SK-N-SH (cell line): ENCODE data around the gene KIFC3. TPM values are rescaled to one million over a fixed set of nuclear protein-coding genes. Genes with fewer than 3 reads are reported as not detected.

ENCODE experiments used
- CTCF ChIA-PET: fragments of 300-600, 350-600 bp; formaldehyde crosslinking; extraction: SDS; loops from one replicate; lab custom pipeline; 2021; lab: Yijun Ruan, JAX
- POLR2A ChIA-PET: fragments of 350-600 bp; sonication (Branson Sonifier 250); formaldehyde crosslinking; extraction: SDS; loops from one replicate; lab custom pipeline; 2020; ENCODE audit warnings: antibody characterized with exemption, inconsistent platforms; lab: Yijun Ruan, JAX
- DNase-seq: peaks from one replicate; pipeline ENCODE4 v3.0.0; 2012
- H2AFZ ChIP-seq: fragments of 200-600 bp; sonication (generic); 2 replicates; pipeline ENCODE4 v1.8.1; 2016; ENCODE audit warnings: antibody characterized with exemption, mild to moderate bottlenecking, low read depth
- H3F3A ChIP-seq: fragments of 200-600 bp; sonication (generic); replicated peaks from 2 replicates; pipeline ENCODE3; 2016; ENCODE audit warnings: antibody characterized with exemption, mild to moderate bottlenecking; ENCODE audit not compliant: insufficient read depth
- H3K27ac ChIP-seq, 2 experiments: fragments of 200-500 bp in 1 of 2; fragments of 200-600 bp in 1 of 2; sonication (Bioruptor generic) in 1 of 2; sonication (generic), shearing (Covaris generic) in 1 of 2; 2 replicates each; pipeline versions ENCODE4 v1.5.1 to v1.6.1; 2014 to 2016; ENCODE audit warnings: low read depth in 2 of 2, inconsistent platforms in 1 of 2, low read length in 1 of 2, mild to moderate bottlenecking in 1 of 2, mixed read lengths in 1 of 2
- H3K27me3 ChIP-seq: fragments of 200-600 bp; sonication (generic), shearing (Covaris generic); 2 replicates; pipeline ENCODE4 v1.6.1; 2016; ENCODE audit warnings: mixed run types; ENCODE audit not compliant: insufficient read depth
- H3K36me3 ChIP-seq, 2 experiments: fragments of 200-500 bp in 1 of 2; fragments of 200-600 bp in 1 of 2; sonication (Bioruptor generic) in 1 of 2; sonication (generic) in 1 of 2; replicated peaks in 1 of 2; 2 replicates each; pipeline versions ENCODE3 to v1.5.1; 2014 to 2016; ENCODE audit warnings: low read length in 1 of 2, mild to moderate bottlenecking in 1 of 2; ENCODE audit not compliant: insufficient read depth in 2 of 2, control insufficient read depth in 1 of 2
- H3K4me1 ChIP-seq, 2 experiments: fragments of 200-500 bp in 1 of 2; fragments of 200-600 bp in 1 of 2; sonication (Bioruptor generic) in 1 of 2; sonication (generic), shearing (Covaris generic) in 1 of 2; 2 replicates each; pipeline versions ENCODE4 v1.5.1 to v1.6.1; 2014 to 2016; ENCODE audit warnings: low read depth in 1 of 2, low read length in 1 of 2, mixed run types in 1 of 2; ENCODE audit not compliant: insufficient read depth in 2 of 2, control insufficient read depth in 1 of 2
- H3K4me2 ChIP-seq: fragments of 200-600 bp; sonication (generic), shearing (Covaris generic); 2 replicates; pipeline ENCODE4 v1.6.1; 2017; ENCODE audit warnings: mixed run types
- H3K4me3 ChIP-seq, 2 experiments: fragments of 200-500 bp in 1 of 2; fragments of 200-600 bp in 1 of 2; sonication (Bioruptor generic) in 1 of 2; sonication (generic), shearing (Covaris generic) in 1 of 2; 2 replicates each; pipeline versions ENCODE4 v1.5.1 to v1.8.1; 2014 to 2016; ENCODE audit warnings: low read depth in 2 of 2, inconsistent platforms in 1 of 2, low read length in 1 of 2, mild to moderate bottlenecking in 1 of 2, mixed read lengths in 1 of 2, moderate library complexity in 1 of 2
- H3K79me2 ChIP-seq: fragments of 200-600 bp; sonication (generic); 2 replicates; pipeline ENCODE4 v1.8.1; 2017; ENCODE audit warnings: mild to moderate bottlenecking; ENCODE audit not compliant: insufficient read depth
- H3K9ac ChIP-seq: fragments of 200-600 bp; sonication (generic); 2 replicates; pipeline ENCODE4 v1.6.1; 2017; ENCODE audit warnings: mixed run types
- H3K9me2 ChIP-seq: fragments of 200-600 bp; sonication (generic); 2 replicates; pipeline ENCODE4 v1.6.1; 2017; ENCODE audit warnings: mixed run types
- H3K9me3 ChIP-seq: fragments of 200-600 bp; sonication (generic); 2 replicates; pipeline ENCODE4 v1.6.1; 2017; ENCODE audit warnings: mixed run types, mild to moderate bottlenecking, moderate library complexity
- H4K20me1 ChIP-seq: fragments of 200-600 bp; sonication (generic); 2 replicates; pipeline ENCODE4 v1.6.1; 2017; ENCODE audit warnings: mild to moderate bottlenecking, mixed run types; ENCODE audit not compliant: insufficient read depth
- FOXJ3 ChIP-seq: sonication (generic); formaldehyde crosslinking; IDR thresholded peaks from 2 replicates; pipeline ENCODE4 v1.5.1; 2020; ENCODE audit warnings: mild to moderate bottlenecking, missing genetic modification reagents
- JUND ChIP-seq: IDR thresholded peaks from 2 replicates; pipeline ENCODE4 v1.4.0; 2012
- MEF2A ChIP-seq: IDR thresholded peaks from 2 replicates; pipeline ENCODE4 v1.4.0; 2012; ENCODE audit warnings: low read depth, borderline replicate concordance
- NFIC ChIP-seq: IDR thresholded peaks from 2 replicates; pipeline ENCODE4 v1.4.0; 2012; ENCODE audit warnings: borderline replicate concordance
- RXRA ChIP-seq: IDR thresholded peaks from 2 replicates; pipeline ENCODE4 v1.4.0; 2012; ENCODE audit warnings: low read depth, mild to moderate bottlenecking, borderline replicate concordance
- SIN3A ChIP-seq: IDR thresholded peaks from 2 replicates; pipeline ENCODE4 v1.6.1; 2012; ENCODE audit warnings: low read depth, mild to moderate bottlenecking, low read length, moderate library complexity, borderline replicate concordance
- SMC3 ChIP-seq: IDR thresholded peaks from 2 replicates; pipeline ENCODE4 v1.6.1; 2012; ENCODE audit warnings: low read depth, low read length, improper control_type of control experiment
- USF1 ChIP-seq: IDR thresholded peaks from 2 replicates; pipeline ENCODE4 v1.4.0; 2012; ENCODE audit warnings: low read depth, borderline replicate concordance
- WGBS: methylation state at CpG from one replicate; pipeline ENCODE4 v1.1.6; 2017; ENCODE audit warnings: low lambda C conversion rate; 5-methylcytosine and 5-hydroxymethylcytosine counted together
- polyA plus RNA-seq, 3 experiments: library from polyadenylated mRNA; depleted of rRNA; stranded (reverse); fragments of >200 nt; gene quantifications; 2 replicates each; pipeline ENCODE4 v1.2.3, GENCODE V29; 2012
- TF ChIP-seq, protein P1 (sequence below): fragments of 200-600 bp; sonication (generic); IDR thresholded peaks from 2 replicates; pipeline ENCODE4 v1.6.1; 2017; ENCODE audit warnings: antibody characterized with exemption, mild to moderate bottlenecking, moderate library complexity
- TF ChIP-seq, protein P2 (sequence below): IDR thresholded peaks from 2 replicates; pipeline ENCODE4; 2012

The KIFC3 gene
- polyA plus RNA-seq, 1 of the 3 experiments (the other 2 are of a cell fraction): 65.4 TPM

GRCh38 chr16:57798267-57798810 lies 4.0 kb downstream of the KIFC3 start:
- H3K4me2 ChIP-seq: no peak overlapping the region
- H3K4me1 ChIP-seq: peaks cover 25 to 26% of the 10 kb centered on the region in 2 experiments; a peak in 2 of 4 replicates
- 76% methylated on average over 6 of the region's 16 CpGs for WGBS
- no peaks in the 10 kb centered on the region for H3K27me3 ChIP-seq
- H3F3A ChIP-seq: no peaks in the 10 kb centered on the region
- TF ChIP-seq MEF2A (no peak), JUND (no peak), FOXJ3 (CRISPR knock-in tag) (no peak), SMC3 (no peak), RXRA (no peak)
- TF ChIP-seq, protein P1, sequence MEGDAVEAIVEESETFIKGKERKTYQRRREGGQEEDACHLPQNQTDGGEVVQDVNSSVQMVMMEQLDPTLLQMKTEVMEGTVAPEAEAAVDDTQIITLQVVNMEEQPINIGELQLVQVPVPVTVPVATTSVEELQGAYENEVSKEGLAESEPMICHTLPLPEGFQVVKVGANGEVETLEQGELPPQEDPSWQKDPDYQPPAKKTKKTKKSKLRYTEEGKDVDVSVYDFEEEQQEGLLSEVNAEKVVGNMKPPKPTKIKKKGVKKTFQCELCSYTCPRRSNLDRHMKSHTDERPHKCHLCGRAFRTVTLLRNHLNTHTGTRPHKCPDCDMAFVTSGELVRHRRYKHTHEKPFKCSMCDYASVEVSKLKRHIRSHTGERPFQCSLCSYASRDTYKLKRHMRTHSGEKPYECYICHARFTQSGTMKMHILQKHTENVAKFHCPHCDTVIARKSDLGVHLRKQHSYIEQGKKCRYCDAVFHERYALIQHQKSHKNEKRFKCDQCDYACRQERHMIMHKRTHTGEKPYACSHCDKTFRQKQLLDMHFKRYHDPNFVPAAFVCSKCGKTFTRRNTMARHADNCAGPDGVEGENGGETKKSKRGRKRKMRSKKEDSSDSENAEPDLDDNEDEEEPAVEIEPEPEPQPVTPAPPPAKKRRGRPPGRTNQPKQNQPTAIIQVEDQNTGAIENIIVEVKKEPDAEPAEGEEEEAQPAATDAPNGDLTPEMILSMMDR: no peak
- TF ChIP-seq, protein P2, sequence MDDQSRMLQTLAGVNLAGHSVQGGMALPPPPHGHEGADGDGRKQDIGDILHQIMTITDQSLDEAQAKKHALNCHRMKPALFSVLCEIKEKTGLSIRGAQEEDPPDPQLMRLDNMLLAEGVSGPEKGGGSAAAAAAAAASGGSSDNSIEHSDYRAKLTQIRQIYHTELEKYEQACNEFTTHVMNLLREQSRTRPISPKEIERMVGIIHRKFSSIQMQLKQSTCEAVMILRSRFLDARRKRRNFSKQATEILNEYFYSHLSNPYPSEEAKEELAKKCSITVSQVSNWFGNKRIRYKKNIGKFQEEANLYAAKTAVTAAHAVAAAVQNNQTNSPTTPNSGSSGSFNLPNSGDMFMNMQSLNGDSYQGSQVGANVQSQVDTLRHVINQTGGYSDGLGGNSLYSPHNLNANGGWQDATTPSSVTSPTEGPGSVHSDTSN: no peak
- H3K27ac ChIP-seq: no peak overlapping the region
- DNase-seq: peak; percentile 3
- H3K4me3 ChIP-seq: no peak overlapping the region
- H3K36me3 ChIP-seq: peaks cover 15 to 25% of the 10 kb centered on the region in 2 experiments
- H2AFZ ChIP-seq: no peak overlapping the region
- peaks cover 51% of the 10 kb centered on the region for H4K20me1 ChIP-seq
- H3K9me3 ChIP-seq: no peaks in the 10 kb centered on the region
- CTCF ChIA-PET: interaction anchor here (1.4 to 1.9 kb wide), 2 partner anchors 11 to 40 kb away, joined by 4 to 5 read pairs; no protein-coding TSS in a partner anchor
- peaks cover 84% of the 10 kb centered on the region for H3K79me2 ChIP-seq
- POLR2A ChIA-PET: no interaction called here
- no peak overlapping the region for H3K9ac ChIP-seq
- no peaks in the 10 kb centered on the region for H3K9me2 ChIP-seq

- Histone ChIP-seq H3K36me3 (peaks cover 15 to 29% of the 10 kb centered on the region in 2 experiments), H3K4me2 (no peak overlapping the region), H3K79me2 (peaks cover 86% of the 10 kb centered on the region), H3K4me3 (no peak overlapping the region), H3K9ac (no peak overlapping the region), H3K9me3 (no peaks in the 10 kb centered on the region), H3K27me3 (no peaks in the 10 kb centered on the region), H3K27ac (no peak overlapping the region), H3F3A (no peaks in the 10 kb centered on the region), H3K9me2 (no peaks in the 10 kb centered on the region), H3K4me1 (peaks cover 19 to 20% of the 10 kb centered on the region in 2 experiments; a peak in 2 of 4 replicates), H2AFZ (no peak overlapping the region), H4K20me1 (peaks cover 51% of the 10 kb centered on the region)
- DNase-seq: no peak
- TF ChIP-seq FOXJ3 (CRISPR knock-in tag) (no peak), SIN3A (no peak), USF1 (no peak), NFIC (no peak)
- TF ChIP-seq, protein P1: no peak
- ChIA-PET POLR2A (no interaction called here), CTCF (interaction anchor here (1.0 kb wide), 1 partner anchor 40 kb away, joined by 3 read pairs; no protein-coding TSS in a partner anchor)
- WGBS: 64% methylated on average over 33 of the region's 42 CpGs
These were observed 4.6 kb downstream of the KIFC3 start for GRCh38 chr16:57797526-57798266.
